Measurements from ENCODE around the gene TNNI2. TPM values are rescaled to one million over a fixed set of nuclear protein-coding genes. Genes with fewer than 3 reads are reported as not detected.

TNNI2 gene
- total RNA-seq, 4 donors from 2014 or later, result not detected

GRCh38 chr11:1848640-1849430 lies 10.1 kb downstream of the TNNI2 start:
- H3K4me3 ChIP-seq, result no peak overlapping the region
- no peak for TF ChIP-seq EP300 (IDR thresholded peaks at IDR 0.05)
- TF ChIP-seq CTCF (IDR thresholded peaks at IDR 0.05), result no peak
- TF ChIP-seq POLR2A (IDR thresholded peaks at IDR 0.05), result no peak
- no peak overlapping the region for H3K27ac ChIP-seq
- no peaks in the 10 kb centered on the region for H3K27me3 ChIP-seq
- DNase-seq (ENCODE audit: low spot score in 2 of 2), result no peak
- H3K36me3 ChIP-seq, result no peaks in the 10 kb centered on the region
- 86 to 95% methylated on average over 19 of the region's 19 CpGs for WGBS, 2 donors
- no peaks in the 10 kb centered on the region for H3K9me3 ChIP-seq
- peaks cover 0 to 34% (median 13%) of the 10 kb centered on the region in 4 donors for H3K4me1 ChIP-seq

GRCh38 chr11:1851468-1852180 lies 12.8 kb downstream of the TNNI2 start:
- Histone ChIP-seq H3K4me3 (no peak overlapping the region), H3K9me3 (no peaks in the 10 kb centered on the region), H3K4me1 (peaks cover 0 to 22% (median 7%) of the 10 kb centered on the region in 4 donors), H3K36me3 (no peaks in the 10 kb centered on the region), H3K27ac (peak overlapping the region in 3 of 4 donors; percentile 43 to 75 (median 73)), H3K27me3 (no peaks in the 10 kb centered on the region)
- no peak for DNase-seq (ENCODE audit: low spot score in 2 of 2)
- 90% methylated on average over 16 to 17 of the region's 21 CpGs for WGBS, 2 donors
- no peak for TF ChIP-seq CTCF (IDR thresholded peaks at IDR 0.05)
- no peak for TF ChIP-seq POLR2A (IDR thresholded peaks at IDR 0.05)
- no peak for TF ChIP-seq EP300 (IDR thresholded peaks at IDR 0.05)

- peaks cover 0 to 22% (median 7%) of the 10 kb centered on the region in 4 donors for H3K4me1 ChIP-seq
- no peaks in the 10 kb centered on the region for H3K27me3 ChIP-seq
- H3K27ac ChIP-seq, result peak overlapping the region in 2 of 4 donors; percentile 43 to 75
- DNase-seq (ENCODE audit: low spot score in 2 of 2), result no peak
- H3K9me3 ChIP-seq, result no peaks in the 10 kb centered on the region
- H3K4me3 ChIP-seq, result no peak overlapping the region
- H3K36me3 ChIP-seq, result no peaks in the 10 kb centered on the region
- TF ChIP-seq CTCF (IDR thresholded peaks at IDR 0.05) (no peak), POLR2A (IDR thresholded peaks at IDR 0.05) (no peak), EP300 (IDR thresholded peaks at IDR 0.05) (no peak)
- WGBS, 2 donors, result 79 to 86% methylated on average over 24 to 25 of the region's 25 CpGs
These were observed 13.6 kb downstream of the TNNI2 start for GRCh38 chr11:1852271-1852876.

GRCh38 chr11:1852877-1853276 lies 14.1 kb downstream of the TNNI2 start, which contains the start of gene LSP1:
TSS of gene LSP1 (plus strand) at chr11:1853084. CDS start at chr11:1853145, 61 bp downstream.
- Histone ChIP-seq H3K27ac (peak within 1 kb of the TSS in 3 of 4 donors; percentile 36 to 75 (median 44)), H3K27me3 (no peaks in the 10 kb centered on the region), H3K9me3 (no peaks in the 10 kb centered on the region), H3K36me3 (no peaks in the 10 kb centered on the region), H3K4me1 (peaks cover 0 to 22% (median 7%) of the 10 kb centered on the region in 4 donors), H3K4me3 (peak within 1 kb of the TSS in 2 of 4 donors; percentile 30 to 47)
- no peak for DNase-seq (ENCODE audit: low spot score in 2 of 2)
- 80 to 81% methylated on average over 18 of the region's 18 CpGs for WGBS, 2 donors
- TF ChIP-seq EP300 (IDR thresholded peaks at IDR 0.05) (peak in 1 of 2 donors; percentile 5), POLR2A (IDR thresholded peaks at IDR 0.05) (no peak), CTCF (IDR thresholded peaks at IDR 0.05) (no peak)
